Thoracic aorta (tissue), 2 donors: ENCODE measurements around the gene FGFR3. TPM values are rescaled to one million over a fixed set of nuclear protein-coding genes. Genes with fewer than 3 reads are reported as not detected.
A peak's percentile ranks its signal among the peaks of the same experiment; 100 is the strongest.

Experiments
- ATAC-seq: fragments of 150-250 bp; one replicate; pipeline ENCODE4 v1.8.0; 2017; ENCODE audit warnings: low read depth; ENCODE audit not compliant: insufficient number of reproducible peaks, low FRiP score
- DNase-seq: peaks from one replicate; pipeline ENCODE4 v3.0.0-alpha.2; 2020; ENCODE audit warnings: low spot score
- H3K27ac ChIP-seq, 2 donors: fragments of 200-600 bp; sonication (generic); 1 replicate in 1 of 2; 2 replicates in 1 of 2; pipeline ENCODE4 v1.5.1; 2016; ENCODE audit warnings: mild to moderate bottlenecking in 2 of 2, moderate library complexity in 2 of 2
- H3K27me3 ChIP-seq: fragments of 200-600 bp; sonication (generic); replicated peaks from 2 replicates; pipeline ENCODE4 v1.6.0; 2016; ENCODE audit warnings: mild to moderate bottlenecking; ENCODE audit not compliant: insufficient read depth
- H3K36me3 ChIP-seq: fragments of 200-600 bp; sonication (generic); one replicate; pipeline ENCODE4 v1.5.1; 2016
- H3K4me1 ChIP-seq, 2 donors: fragments of 200-600 bp; sonication (generic); 1 replicate in 1 of 2; 2 replicates in 1 of 2; pipeline versions ENCODE4 v1.5.1 to v1.6.0; 2016; ENCODE audit warnings: low read depth in 2 of 2, mild to moderate bottlenecking in 1 of 2; ENCODE audit not compliant: control insufficient read depth in 1 of 2
- H3K4me3 ChIP-seq: fragments of 200-600 bp; sonication (generic); 2 replicates; pipeline ENCODE4 v1.5.1; 2016; ENCODE audit warnings: mild to moderate bottlenecking
- H3K9me3 ChIP-seq: fragments of 200-600 bp; sonication (generic); 2 replicates; pipeline ENCODE4 v1.5.1; 2016
- CTCF ChIP-seq: fragments of 200-600 bp; sonication (generic); IDR thresholded peaks from one replicate; pipeline ENCODE4 v1.5.1; 2019; ENCODE audit warnings: antibody characterized with exemption
- total RNA-seq, 2 donors: library from RNA; depleted of rRNA; stranded (reverse); fragments of >200 nt; gene quantifications; one replicate each; pipeline versions ENCODE4 v1.1.0 to v1.2.3, GENCODE V29; 2016

FGFR3 gene
- total RNA-seq, 2 donors from 2014 or later = 0.68 to 1.4 TPM

GRCh38 chr4:1759818-1760223 is 33.3 kb upstream of the FGFR3 start:
- TF ChIP-seq CTCF = no peak
- no peak overlapping the region for H3K4me3 ChIP-seq
- H3K27ac ChIP-seq = no peak overlapping the region
- H3K9me3 ChIP-seq = no peaks in the 10 kb centered on the region
- DNase-seq = no peak
- H3K27me3 ChIP-seq = no peaks in the 10 kb centered on the region
- peaks cover 3 to 11% of the 10 kb centered on the region in 2 donors for H3K4me1 ChIP-seq
- ATAC-seq = no peak
- H3K36me3 ChIP-seq = no peaks in the 10 kb centered on the region

- no peak for DNase-seq
- no peak for ATAC-seq
- H3K4me1 ChIP-seq = peaks cover 3 to 11% of the 10 kb centered on the region in 2 donors
- no peaks in the 10 kb centered on the region for H3K27me3 ChIP-seq
- no peak overlapping the region for H3K27ac ChIP-seq
- no peak overlapping the region for H3K4me3 ChIP-seq
- H3K9me3 ChIP-seq = no peaks in the 10 kb centered on the region
- no peak for TF ChIP-seq CTCF
- H3K36me3 ChIP-seq = no peaks in the 10 kb centered on the region
Measured at GRCh38 chr4:1760521-1761071, 32.5 kb upstream of the FGFR3 start.

- no peaks in the 10 kb centered on the region for H3K27me3 ChIP-seq
- H3K36me3 ChIP-seq = no peaks in the 10 kb centered on the region
- no peak overlapping the region for H3K27ac ChIP-seq
- no peak for DNase-seq
- ATAC-seq = no peak
- H3K4me1 ChIP-seq = peaks cover 3 to 11% of the 10 kb centered on the region in 2 donors
- TF ChIP-seq CTCF = no peak
- H3K9me3 ChIP-seq = no peaks in the 10 kb centered on the region
- no peak overlapping the region for H3K4me3 ChIP-seq
Measured at GRCh38 chr4:1761130-1761689, 31.9 kb upstream of the FGFR3 start.

GRCh38 chr4:1762264-1763010 is 30.7 kb upstream of the FGFR3 start:
- Histone ChIP-seq H3K27ac (no peak overlapping the region), H3K4me1 (peaks cover 3 to 11% of the 10 kb centered on the region in 2 donors), H3K4me3 (no peak overlapping the region), H3K27me3 (no peaks in the 10 kb centered on the region), H3K9me3 (no peaks in the 10 kb centered on the region), H3K36me3 (no peaks in the 10 kb centered on the region)
- TF ChIP-seq CTCF = no peak
- no peak for ATAC-seq
- DNase-seq = no peak

GRCh38 chr4:1763070-1763549 is 30.0 kb upstream of the FGFR3 start:
- Histone ChIP-seq H3K27me3 (no peaks in the 10 kb centered on the region), H3K9me3 (no peaks in the 10 kb centered on the region), H3K27ac (no peak overlapping the region), H3K36me3 (no peaks in the 10 kb centered on the region), H3K4me3 (peak overlapping the region; percentile 66), H3K4me1 (peaks cover 3 to 11% of the 10 kb centered on the region in 2 donors)
- no peak for TF ChIP-seq CTCF
- DNase-seq (no peak), ATAC-seq (no peak)
